Astrocyte of the cerebellum (primary cell): Measurements from ENCODE around the gene TNK1.

Experiments
- DNase-seq: peaks from one replicate; pipeline ENCODE4 v3.0.0-alpha.2; 2011; ENCODE audit warnings: low read depth
- H3K4me3 ChIP-seq: 2 replicates; pipeline ENCODE4 v1.5.1; 2011; ENCODE audit warnings: mild to moderate bottlenecking, low read depth, low read length, moderate library complexity
- CTCF ChIP-seq: IDR thresholded peaks from 2 replicates; pipeline ENCODE4 v1.5.1; 2012; ENCODE audit warnings: low read length, low read depth, moderate library complexity, mild to moderate bottlenecking; ENCODE audit errors: missing control alignments
- in situ Hi-C: cut with HindIII; loops from 2 replicates; pipeline ENCODE4 v1.10.0; 2017; ENCODE audit warnings: low sequenced_read_pairs

TNK1 gene

GRCh38 chr17:7407082-7407481 lies 26.2 kb downstream of the TNK1 start:
- no peak for DNase-seq
- in situ Hi-C loops: no loop called here
- TF ChIP-seq CTCF: no peak
- no peak overlapping the region for H3K4me3 ChIP-seq

GRCh38 chr17:7407485-7408251 lies 26.8 kb downstream of the TNK1 start, which contains the start of gene NLGN2:
Gene NLGN2, plus strand, starts transcription at chr17:7407845. Its CDS starts 411 bp downstream, at chr17:7408256.
- in situ Hi-C loops: no loop called here
- no peak within 1 kb of the TSS for H3K4me3 ChIP-seq
- no peak for DNase-seq
- TF ChIP-seq CTCF: no peak

- TF ChIP-seq CTCF: no peak
- DNase-seq: no peak
- in situ Hi-C loops: no loop called here
- no peak overlapping the region for H3K4me3 ChIP-seq
Measured at GRCh38 chr17:7408252-7408727, 27.4 kb downstream of the TNK1 start.

- H3K4me3 ChIP-seq: no peak overlapping the region
- in situ Hi-C loops: no loop called here
- no peak for DNase-seq
- no peak for TF ChIP-seq CTCF
Measured at GRCh38 chr17:7408863-7409262, 28.0 kb downstream of the TNK1 start.

GRCh38 chr17:7409716-7410115 lies 28.8 kb downstream of the TNK1 start:
- no peak overlapping the region for H3K4me3 ChIP-seq
- no peak for TF ChIP-seq CTCF
- in situ Hi-C loops: no loop called here
- DNase-seq: no peak

- DNase-seq: no peak
- in situ Hi-C loops: no loop called here
- TF ChIP-seq CTCF: no peak
- H3K4me3 ChIP-seq: no peak overlapping the region
Measured at GRCh38 chr17:7410634-7411426, 29.9 kb downstream of the TNK1 start.
